GM12878 (cell line): Measurements from ENCODE around the gene UIMC1. TPM values are rescaled to one million over a fixed set of nuclear protein-coding genes. Genes with fewer than 3 reads are reported as not detected.
A peak's percentile ranks its signal among the peaks of the same experiment; 100 is the strongest.

ENCODE experiments used
- ATAC-seq: fragments of 200-7000 bp; cut with Tn5 transposase; 3 replicates; pipeline ENCODE4 v1.9.1; 2020; ENCODE audit warnings: mild to moderate bottlenecking, moderate library complexity
- BruUV-seq: library from RNA; stranded (reverse); fragments of 400-500 nt; replicated peaks from 2 replicates; lab custom pipeline; 2021; lab: Mats Ljungman, UMichigan
- CTCF ChIA-PET: fragments of 300-600 bp; sonication (Branson Sonifier 250); formaldehyde crosslinking; extraction: SDS; loops from one replicate; lab custom pipeline; 2021; ENCODE audit warnings: inconsistent platforms; lab: Yijun Ruan, JAX
- POLR2A ChIA-PET: fragments of 350-600 bp; formaldehyde crosslinking; extraction: SDS; loops from one replicate; lab custom pipeline; 2021; ENCODE audit warnings: inconsistent platforms; lab: Charles Lee
- RAD21 ChIA-PET: fragments of 300-600 bp; sonication (Branson Sonifier 250); formaldehyde crosslinking; loops from one replicate; lab custom pipeline; 2023; ENCODE audit warnings: antibody characterized with exemption; ENCODE audit not compliant: unreplicated experiment; lab: Charles Lee
- SMC1A ChIA-PET: fragments of 300-600 bp; sonication (Branson Sonifier 250); formaldehyde crosslinking; loops from one replicate; lab custom pipeline; 2023; ENCODE audit not compliant: unreplicated experiment, uncharacterized antibody; lab: Charles Lee
- DNase-seq: peaks from one replicate; pipeline ENCODE4 v3.0.0-alpha.2; 2011; ENCODE audit warnings: low read depth, low spot score
- FAIRE-seq: peaks from 3 replicates; lab custom pipeline; 2011; peaks lifted over from hg19 to GRCh38; lab: Jason Lieb, UNC
- H2AFZ ChIP-seq: 2 replicates; pipeline ENCODE4 v1.6.0; 2011; ENCODE audit warnings: low read depth, low read length, control low read depth; ENCODE audit not compliant: control insufficient read depth
- H3K27ac ChIP-seq: 2 replicates; pipeline ENCODE4 v1.5.1; 2011; ENCODE audit warnings: control low read depth; ENCODE audit not compliant: control insufficient read depth, insufficient read depth
- H3K27me3 ChIP-seq, 2 experiments: replicated peaks in 1 of 2; 2 replicates each; pipeline versions ENCODE4 v1.6.0 to v1.6.1; 2011; ENCODE audit warnings: low read length in 1 of 2; ENCODE audit not compliant: control insufficient read depth in 2 of 2, insufficient read depth in 2 of 2
- H3K36me3 ChIP-seq, 2 experiments: 2 replicates each; pipeline ENCODE4 v1.5.1; 2011; ENCODE audit warnings: low read length in 1 of 2; ENCODE audit not compliant: control insufficient read depth in 2 of 2, insufficient read depth in 2 of 2
- H3K4me1 ChIP-seq: 2 replicates; pipeline ENCODE4 v1.6.1; 2011; ENCODE audit warnings: mild to moderate bottlenecking, low read length, moderate library complexity, mixed read lengths; ENCODE audit not compliant: control insufficient read depth, insufficient read depth
- H3K4me2 ChIP-seq: 2 replicates; pipeline ENCODE4 v1.6.0; 2011; ENCODE audit warnings: control low read depth; ENCODE audit not compliant: control insufficient read depth, insufficient read depth
- H3K4me3 ChIP-seq: fragments of 200-600 bp; sonication (generic); 2 replicates; pipeline ENCODE4 v1.5.1; 2016
- H3K79me2 ChIP-seq: 2 replicates; pipeline ENCODE4 v1.6.0; 2011; ENCODE audit warnings: low read length; ENCODE audit not compliant: control insufficient read depth, insufficient read depth
- H3K9ac ChIP-seq: 2 replicates; pipeline ENCODE4 v1.8.0; 2011; ENCODE audit warnings: low read length, control low read depth, mixed read lengths; ENCODE audit not compliant: control insufficient read depth, insufficient read depth
- H3K9me3 ChIP-seq: replicated peaks from 3 replicates; pipeline ENCODE4 v1.5.1; 2011; ENCODE audit warnings: mild to moderate bottlenecking, low read length; ENCODE audit not compliant: control insufficient read depth, insufficient read depth
- H4K20me1 ChIP-seq: 2 replicates; pipeline ENCODE4 v1.6.0; 2011; ENCODE audit not compliant: control insufficient read depth, insufficient read depth
- CEBPB ChIP-seq, 2 experiments: fragments of 150-350 bp in 1 of 2; IDR thresholded peaks; 2 replicates each; pipeline ENCODE4 v1.6.1; 2012 to 2014; ENCODE audit warnings: low read depth in 2 of 2, low read length in 2 of 2, borderline replicate concordance in 1 of 2, inconsistent platforms in 1 of 2
- PAX8 ChIP-seq: fragments of 450-650 bp; IDR thresholded peaks from 2 replicates; pipeline ENCODE4 v1.6.1; 2017; ENCODE audit warnings: mild to moderate bottlenecking, moderate library complexity
- RB1 ChIP-seq: fragments of 450-650 bp; formaldehyde crosslinking; IDR thresholded peaks from 2 replicates; pipeline ENCODE4 v1.6.1; 2017; ENCODE audit warnings: mild to moderate bottlenecking, borderline replicate concordance
- RCOR1 ChIP-seq: conservative IDR thresholded peaks from 2 replicates; pipeline ENCODE4 v1.6.1; 2012; ENCODE audit warnings: low read depth, low read length, improper control_type of control experiment
- SREBF2 ChIP-seq: IDR thresholded peaks from 2 replicates; pipeline ENCODE4 v1.6.1; 2012; ENCODE audit warnings: mild to moderate bottlenecking, low read length
- WRNIP1 ChIP-seq: IDR thresholded peaks from 2 replicates; pipeline ENCODE4 v1.6.1; 2011; ENCODE audit warnings: low read depth, low read length, improper control_type of control experiment, borderline replicate concordance
- WGBS: methylation state at CpG from one replicate; pipeline ENCODE4 v1.1.6; 2016; ENCODE audit warnings: low lambda C conversion rate; ENCODE audit not compliant: insufficient replicate concordance, insufficient coverage; ENCODE audit errors: missing lambda C conversion rate; 5-methylcytosine and 5-hydroxymethylcytosine counted together
- in situ Hi-C: fragments of 300-500 bp; cut with MboI; formaldehyde crosslinking; loops from 9 replicates; pipeline ENCODE4 v1.14.3; 2018; ENCODE audit warnings: mixed read lengths
- intact Hi-C: fragments of 100-400 bp; cut with micrococcal nuclease; formaldehyde crosslinking; loops from one replicate; pipeline ENCODE4 v1.14.2; 2022; ENCODE audit not compliant: unreplicated experiment
- polyA plus RNA-seq, 11 experiments: library from polyadenylated mRNA; depleted of rRNA in 4 of 11; unstranded in 6 of 11; stranded (reverse) in 5 of 11; fragments of >200 nt; fragmentation: Nextera tagmentation in 4 of 11; fragmentation: Illumina TruSeq in 1 of 11; extraction: Ambion mirVana in 4 of 11; extraction: Trizol in 1 of 11; gene quantifications; 1 replicate in 1 of 11; 2 replicates in 10 of 11; pipeline versions ENCODE4 v1.2.1 to v1.2.3, GENCODE V29; 2011 to 2016; ENCODE audit warnings: inconsistent platforms in 2 of 11, missing spikeins in 2 of 11, low read depth in 1 of 11
- total RNA-seq, 4 experiments: library from RNA; depleted of rRNA in 3 of 4; stranded (reverse); fragments of >200 nt in 3 of 4; fragmentation: Illumina TruSeq in 1 of 4; extraction: Trizol in 1 of 4; gene quantifications; 2 replicates each; pipeline versions ENCODE4 v1.2.1 to v1.2.3, GENCODE V29; 2013 to 2021
- TF ChIP-seq, protein P1 (sequence below): fragments of 450-650 bp; IDR thresholded peaks from 2 replicates; pipeline ENCODE4 v1.6.1; 2018; ENCODE audit warnings: mild to moderate bottlenecking, low read depth, moderate library complexity; ENCODE audit not compliant: partially characterized antibody

The UIMC1 gene
- total and polyA plus RNA-seq, 10 of the 15 experiments (the other 5 are each of a cell fraction or from before 2014, with no cell fraction given) = 16.2 to 51.4 (median 32.7) TPM

DNA sequence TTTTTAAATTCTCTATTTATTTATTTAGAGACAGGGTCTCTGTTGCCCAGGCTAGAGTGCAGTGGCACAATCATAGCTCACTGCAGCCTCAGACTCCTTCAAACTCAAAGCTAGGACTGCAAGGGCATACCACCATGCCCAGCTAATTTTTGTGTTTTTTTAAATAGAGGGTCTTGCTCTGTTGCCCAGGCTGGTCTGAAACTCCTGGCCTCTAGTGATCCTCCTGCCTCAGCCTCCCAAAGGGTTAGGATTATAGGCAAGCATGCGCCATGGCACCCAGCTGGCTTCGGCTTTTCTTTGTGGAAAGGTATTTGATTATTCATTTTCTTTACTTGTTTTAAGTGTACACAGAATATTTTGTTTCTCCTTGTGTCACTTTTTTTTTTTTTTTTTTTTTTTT lies 21.1 kb upstream of the UIMC1 start:
- H4K20me1 ChIP-seq = no peaks in the 10 kb centered on the region
- in situ Hi-C loops = no loop called here

GRCh38 chr5:177025101-177025601 lies 18.6 kb upstream of the UIMC1 start:
- ATAC-seq (no peak), DNase-seq (no peak), FAIRE-seq (no peak)
- Histone ChIP-seq H3K27ac (no peak overlapping the region), H3K4me3 (0 out of 2 replicates have a peak overlapping the region, but pooled peaks have one; percentile 1), H3K4me2 (peak overlapping the region; percentile 74), H3K79me2 (peaks cover 42% of the 10 kb centered on the region), H4K20me1 (no peaks in the 10 kb centered on the region), H3K9ac (no peak overlapping the region), H3K36me3 (peaks cover 0 to 7% of the 10 kb centered on the region in 2 experiments; a peak in 2 of 4 replicates), H3K27me3 (no peaks in the 10 kb centered on the region), H3K4me1 (peaks cover 6% of the 10 kb centered on the region), H3K9me3 (no peaks in the 10 kb centered on the region; the same call in 2 of the 3 replicates), H2AFZ (no peak overlapping the region)
- intact Hi-C loops = no loop called here
- WGBS = 97% methylated on average over 3 of the region's 3 CpGs
- BruUV-seq = no TSS peak
- CTCF ChIA-PET = interaction anchor here (1.0 to 4.0 kb wide), 5 partner anchors 12 to 48 kb away, joined by 3 to 15 read pairs (median 4); no protein-coding TSS in a partner anchor
- in situ Hi-C loops = no loop called here
- RAD21 ChIA-PET = no interaction called here
- SMC1A ChIA-PET = no interaction called here
- TF ChIP-seq WRNIP1 (no peak), PAX8 (no peak), RCOR1 (no peak), CEBPB (IDR thresholded peaks at IDR 0.05; ENCODE audit: borderline replicate concordance in 1 of 2, low read depth in 2 of 2, low read length in 2 of 2) (no peak), RB1 (no peak)
- TF ChIP-seq, protein P1, sequence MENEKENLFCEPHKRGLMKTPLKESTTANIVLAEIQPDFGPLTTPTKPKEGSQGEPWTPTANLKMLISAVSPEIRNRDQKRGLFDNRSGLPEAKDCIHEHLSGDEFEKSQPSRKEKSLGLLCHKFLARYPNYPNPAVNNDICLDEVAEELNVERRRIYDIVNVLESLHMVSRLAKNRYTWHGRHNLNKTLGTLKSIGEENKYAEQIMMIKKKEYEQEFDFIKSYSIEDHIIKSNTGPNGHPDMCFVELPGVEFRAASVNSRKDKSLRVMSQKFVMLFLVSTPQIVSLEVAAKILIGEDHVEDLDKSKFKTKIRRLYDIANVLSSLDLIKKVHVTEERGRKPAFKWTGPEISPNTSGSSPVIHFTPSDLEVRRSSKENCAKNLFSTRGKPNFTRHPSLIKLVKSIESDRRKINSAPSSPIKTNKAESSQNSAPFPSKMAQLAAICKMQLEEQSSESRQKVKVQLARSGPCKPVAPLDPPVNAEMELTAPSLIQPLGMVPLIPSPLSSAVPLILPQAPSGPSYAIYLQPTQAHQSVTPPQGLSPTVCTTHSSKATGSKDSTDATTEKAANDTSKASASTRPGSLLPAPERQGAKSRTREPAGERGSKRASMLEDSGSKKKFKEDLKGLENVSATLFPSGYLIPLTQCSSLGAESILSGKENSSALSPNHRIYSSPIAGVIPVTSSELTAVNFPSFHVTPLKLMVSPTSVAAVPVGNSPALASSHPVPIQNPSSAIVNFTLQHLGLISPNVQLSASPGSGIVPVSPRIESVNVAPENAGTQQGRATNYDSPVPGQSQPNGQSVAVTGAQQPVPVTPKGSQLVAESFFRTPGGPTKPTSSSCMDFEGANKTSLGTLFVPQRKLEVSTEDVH = no peak
- POLR2A ChIA-PET = no interaction called here

More for the DNA sequence above, 21.1 kb upstream of the UIMC1 start:
- SMC1A ChIA-PET = interaction anchor here (1.5 to 1.7 kb wide), 2 partner anchors 10 to 42 kb away, joined by 4 to 5 read pairs; no protein-coding TSS in a partner anchor
- intact Hi-C loops = no loop called here
- Histone ChIP-seq H3K79me2 (peaks cover 28% of the 10 kb centered on the region), H3K27me3 (no peaks in the 10 kb centered on the region), H3K4me3 (no peak overlapping the region), H3K9ac (no peak overlapping the region), H3K9me3 (no peaks in the 10 kb centered on the region; the same call in 2 of the 3 replicates), H3K27ac (no peak overlapping the region), H2AFZ (no peak overlapping the region), H3K36me3 (peaks cover 0 to 7% of the 10 kb centered on the region in 2 experiments), H3K4me2 (no peak overlapping the region), H3K4me1 (peaks cover 6% of the 10 kb centered on the region)
- BruUV-seq = no TSS peak
- DNase-seq (no peak), ATAC-seq (no peak), FAIRE-seq (no peak)
- TF ChIP-seq SREBF2 = no peak
- RAD21 ChIA-PET = interaction anchor here (0.7 to 1.5 kb wide), 3 partner anchors 24 to 83 kb away, joined by 3 to 6 read pairs (median 4); no protein-coding TSS in a partner anchor
- POLR2A ChIA-PET = interaction anchor here (0.6 to 1.2 kb wide), 6 partner anchors 12 to 367 kb away, joined by 4 to 5 read pairs (median 4); no protein-coding TSS in a partner anchor
- CTCF ChIA-PET = interaction anchor here (0.6 to 2.0 kb wide), 3 partner anchors 10 to 178 kb away, joined by 3 to 4 read pairs (median 3); no protein-coding TSS in a partner anchor
- WGBS = 100% methylated on average over 2 of the region's 2 CpGs
